Esophagus squamous epithelium (tissue), 5 donors: ENCODE results near the gene MTSS2. TPM values are rescaled to one million over a fixed set of nuclear protein-coding genes. Genes with fewer than 3 reads are reported as not detected.

Experiments used
- DNase-seq: peaks from one replicate; lab custom pipeline; 2025; lab: John Stamatoyannopoulos, UW
- H3K27ac ChIP-seq, 4 donors: fragments of 200-600 bp; sonication (generic); one replicate each; pipeline ENCODE4 v1.5.1; 2016 to 2019; ENCODE audit warnings: mild to moderate bottlenecking in 1 of 4
- H3K27me3 ChIP-seq, 4 donors: fragments of 200-600 bp; sonication (generic); 1 replicate in 3 of 4; 2 replicates in 1 of 4; pipeline versions ENCODE4 v1.5.1 to v1.6.0; 2017 to 2021; ENCODE audit warnings: antibody characterized with exemption in 1 of 4
- H3K36me3 ChIP-seq, 3 donors: fragments of 200-600 bp; sonication (generic); one replicate each; pipeline ENCODE4 v1.5.1; 2016 to 2019
- H3K4me1 ChIP-seq, 3 donors: fragments of 200-600 bp; sonication (generic); one replicate each; pipeline ENCODE4 v1.5.1; 2017 to 2019
- H3K4me3 ChIP-seq, 4 donors: fragments of 200-600 bp; sonication (generic); 1 replicate in 3 of 4; 2 replicates in 1 of 4; pipeline ENCODE4 v1.5.1; 2016 to 2019; ENCODE audit warnings: mild to moderate bottlenecking in 2 of 4, moderate library complexity in 1 of 4
- H3K9me3 ChIP-seq, 3 donors: fragments of 200-600 bp; sonication (generic); one replicate each; pipeline ENCODE4 v1.5.1; 2016 to 2019
- POLR2A ChIP-seq, 4 donors: fragments of 450-650 bp; IDR thresholded peaks; one replicate each; pipeline ENCODE4 v1.6.1; 2017; ENCODE audit warnings: antibody characterized with exemption in 4 of 4, mild to moderate bottlenecking in 4 of 4, moderate library complexity in 3 of 4
- WGBS, 2 donors: methylation state at CpG; one replicate each; pipeline ENCODE4 v1.1.5; 2018; 5-methylcytosine and 5-hydroxymethylcytosine counted together
- intact Hi-C: fragments of 100-400 bp; cut with DNase I; formaldehyde crosslinking; loops from one replicate; pipeline ENCODE4 v1.15.0; 2022
- total RNA-seq, 4 donors: library from RNA; depleted of rRNA; stranded (reverse); fragments of >200 nt; gene quantifications; one replicate each; pipeline ENCODE4 v1.1.0, GENCODE V29; 2016
- TF ChIP-seq, protein P1 (sequence below), 6 experiments: fragments of 450-650 bp in 4 of 6; fragments of 200-600 bp in 2 of 6; sonication (generic) in 2 of 6; IDR thresholded peaks; one replicate each; pipeline ENCODE4 v1.5.1; 2016 to 2019; ENCODE audit warnings: antibody characterized with exemption in 6 of 6, mild to moderate bottlenecking in 4 of 6, moderate library complexity in 4 of 6
- donor health status: DM: yes; HTN: yes; CAD: no.

Gene MTSS2
- total RNA-seq, 4 donors from 2014 or later, result 15.5 to 39.7 (median 27.5) TPM

DNA sequence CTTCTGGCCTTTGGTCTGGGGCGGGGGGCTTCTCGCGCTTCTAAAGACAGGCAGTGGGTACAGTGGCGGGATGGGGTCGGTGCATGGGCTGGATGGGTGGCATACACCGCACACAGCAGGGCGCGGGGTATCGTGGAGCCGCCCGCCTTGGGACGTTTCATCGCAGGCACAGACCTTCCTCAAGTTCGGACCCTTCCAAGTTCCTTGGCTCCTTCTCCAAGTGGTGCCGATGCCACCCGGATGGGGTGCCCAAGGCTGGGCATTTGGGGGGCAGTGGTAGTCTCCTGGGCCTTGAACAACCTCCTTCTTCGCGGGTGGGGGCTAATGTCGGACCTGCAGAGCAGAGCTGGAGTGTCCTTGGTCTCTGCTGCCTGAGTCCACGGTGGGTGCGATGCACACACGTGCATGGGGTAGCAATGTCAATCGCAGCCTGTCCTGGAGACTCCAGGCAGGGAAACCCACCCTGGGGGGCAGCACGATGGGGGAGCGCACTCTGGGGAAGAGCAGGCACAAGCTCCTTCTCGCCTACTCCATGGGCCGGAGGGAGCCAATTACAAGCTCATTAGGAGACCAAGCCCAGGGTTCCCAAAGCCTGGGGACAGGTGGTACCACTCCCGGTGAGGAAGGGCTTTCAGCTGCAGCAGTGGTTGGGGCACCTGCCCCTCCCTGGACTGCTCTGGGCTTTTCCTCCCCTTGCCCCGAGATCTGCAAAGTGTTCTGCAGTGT is 686 bp upstream of the MTSS2 start:
- peaks cover 86 to 95% (median 86%) of the 10 kb centered on the region in 3 donors for H3K4me1 ChIP-seq
- WGBS, 2 donors, result 78% methylated on average over 7 of the region's 29 CpGs; no CpG with 5 or more reads in 1 of the 2 donors
- no peak for TF ChIP-seq POLR2A (IDR thresholded peaks at IDR 0.05)
- TF ChIP-seq, protein P1, sequence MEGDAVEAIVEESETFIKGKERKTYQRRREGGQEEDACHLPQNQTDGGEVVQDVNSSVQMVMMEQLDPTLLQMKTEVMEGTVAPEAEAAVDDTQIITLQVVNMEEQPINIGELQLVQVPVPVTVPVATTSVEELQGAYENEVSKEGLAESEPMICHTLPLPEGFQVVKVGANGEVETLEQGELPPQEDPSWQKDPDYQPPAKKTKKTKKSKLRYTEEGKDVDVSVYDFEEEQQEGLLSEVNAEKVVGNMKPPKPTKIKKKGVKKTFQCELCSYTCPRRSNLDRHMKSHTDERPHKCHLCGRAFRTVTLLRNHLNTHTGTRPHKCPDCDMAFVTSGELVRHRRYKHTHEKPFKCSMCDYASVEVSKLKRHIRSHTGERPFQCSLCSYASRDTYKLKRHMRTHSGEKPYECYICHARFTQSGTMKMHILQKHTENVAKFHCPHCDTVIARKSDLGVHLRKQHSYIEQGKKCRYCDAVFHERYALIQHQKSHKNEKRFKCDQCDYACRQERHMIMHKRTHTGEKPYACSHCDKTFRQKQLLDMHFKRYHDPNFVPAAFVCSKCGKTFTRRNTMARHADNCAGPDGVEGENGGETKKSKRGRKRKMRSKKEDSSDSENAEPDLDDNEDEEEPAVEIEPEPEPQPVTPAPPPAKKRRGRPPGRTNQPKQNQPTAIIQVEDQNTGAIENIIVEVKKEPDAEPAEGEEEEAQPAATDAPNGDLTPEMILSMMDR (IDR thresholded peaks at IDR 0.05), result no peak
- no peak for DNase-seq
- H3K4me3 ChIP-seq, result peak overlapping the region; percentile 21 to 85 (median 76)
- no peaks in the 10 kb centered on the region for H3K27me3 ChIP-seq
- intact Hi-C loops, result no loop called here
- H3K36me3 ChIP-seq, result peaks cover 0 to 8% (median 0%) of the 10 kb centered on the region in 3 donors
- no peaks in the 10 kb centered on the region for H3K9me3 ChIP-seq
- H3K27ac ChIP-seq, result peak overlapping the region; percentile 88 to 95 (median 92)

DNA sequence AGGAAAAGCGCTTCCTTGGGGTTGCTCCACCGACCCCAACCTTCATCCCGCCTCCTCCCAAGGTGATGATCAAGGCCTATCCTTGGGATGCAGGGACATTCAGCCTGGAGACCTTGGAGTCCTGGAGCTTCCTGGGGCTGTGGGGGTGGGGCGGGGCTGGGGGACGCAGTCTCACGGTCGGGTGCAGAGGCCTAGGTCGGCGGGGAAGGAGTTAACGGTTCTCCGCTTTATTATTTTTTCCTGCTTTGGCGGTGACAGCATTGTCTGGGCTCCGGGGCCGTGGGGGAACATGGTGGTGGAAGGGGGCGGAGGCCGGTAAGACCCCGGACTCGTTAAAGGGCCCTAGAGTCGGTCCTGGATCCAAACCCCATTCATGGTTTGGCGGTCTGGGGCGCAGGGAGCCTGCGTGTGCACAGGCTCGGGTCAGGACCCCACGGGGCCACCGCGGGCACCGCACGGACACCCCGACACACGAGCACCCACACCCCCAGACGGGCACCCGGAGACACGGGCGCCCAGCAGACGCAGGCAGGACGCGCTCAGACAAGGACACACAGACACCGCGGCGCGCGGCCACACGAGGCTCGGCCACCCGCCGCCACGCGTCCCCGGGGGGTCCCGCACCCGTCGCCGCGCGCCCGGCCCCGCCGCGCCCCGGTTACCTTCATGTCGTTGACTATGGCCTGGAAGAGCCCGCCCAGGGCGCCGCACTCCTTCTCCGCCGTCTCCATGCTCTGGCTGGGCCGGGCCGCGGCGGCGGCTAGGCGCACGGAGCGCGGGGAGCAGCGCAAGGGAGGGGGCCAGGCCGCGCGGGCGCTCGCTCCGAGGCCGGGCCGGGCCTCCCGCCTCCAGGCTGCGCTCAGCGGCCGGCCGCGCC is 554 bp downstream of the MTSS2 start:
- TF ChIP-seq, protein P1 (IDR thresholded peaks at IDR 0.05), result peak in 1 of 6 experiments; percentile 13
- TF ChIP-seq POLR2A (IDR thresholded peaks at IDR 0.05), result peak in 1 of 4 donors; percentile 8
- H3K4me1 ChIP-seq, result peaks cover 79 to 95% (median 86%) of the 10 kb centered on the region in 3 donors
- H3K4me3 ChIP-seq, result peak overlapping the region; percentile 61 to 85 (median 76)
- H3K27ac ChIP-seq, result peak overlapping the region; percentile 88 to 95 (median 91)
- intact Hi-C loops, result no loop called here
- no peaks in the 10 kb centered on the region for H3K27me3 ChIP-seq
- no peak for DNase-seq
- H3K9me3 ChIP-seq, result no peaks in the 10 kb centered on the region
- 7 to 8% methylated on average over 7 to 9 of the region's 90 CpGs for WGBS, 2 donors
- H3K36me3 ChIP-seq, result peaks cover 0 to 15% (median 5%) of the 10 kb centered on the region in 3 donors

DNA sequence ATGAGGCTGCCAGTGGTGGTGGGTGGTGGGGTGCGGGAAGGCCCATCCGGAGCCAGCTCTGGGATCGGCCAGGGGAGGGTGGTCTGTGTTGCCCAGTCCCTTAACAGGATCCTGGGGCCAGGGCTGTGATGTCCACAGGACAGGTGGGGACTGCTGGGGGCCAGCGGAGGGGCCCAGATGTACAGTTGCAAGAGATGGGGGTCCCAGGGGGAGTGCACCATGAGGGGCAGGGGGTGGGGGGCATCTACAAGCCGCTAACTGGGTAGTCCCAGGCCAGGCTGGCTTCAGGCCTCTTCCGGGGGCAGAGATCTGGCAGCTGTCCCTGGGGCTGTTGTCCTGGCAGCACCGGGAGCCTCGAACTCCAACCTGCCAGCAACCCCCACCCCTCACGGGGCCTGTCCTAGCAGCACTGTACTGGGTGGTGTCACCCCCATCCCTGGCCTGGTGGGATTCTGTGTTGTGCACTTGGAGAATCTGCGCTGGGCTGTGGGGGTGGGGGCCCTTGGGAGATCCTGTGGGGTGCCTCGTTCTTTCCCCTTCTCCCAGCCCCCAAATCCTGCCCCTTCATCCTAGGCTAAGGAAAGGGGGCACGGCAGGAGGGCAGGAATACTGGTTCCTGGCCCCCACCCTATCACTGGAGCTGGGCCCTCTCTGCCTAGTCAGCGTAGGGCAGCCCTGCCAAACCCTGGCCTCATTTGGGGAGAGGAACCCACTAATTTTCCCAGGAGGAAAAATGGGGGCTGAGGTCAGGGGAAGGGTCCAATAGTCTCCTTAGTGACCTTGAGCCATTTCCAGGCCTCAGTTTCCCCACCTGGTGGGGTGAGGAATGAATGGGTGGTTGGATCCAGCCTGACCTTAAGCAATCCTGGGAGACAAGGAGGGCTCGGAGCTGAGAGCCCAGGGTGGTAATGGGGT is 1.4 kb downstream of the MTSS2 start:
- Histone ChIP-seq H3K27me3 (no peaks in the 10 kb centered on the region), H3K4me1 (peaks cover 70 to 93% (median 80%) of the 10 kb centered on the region in 3 donors), H3K9me3 (no peaks in the 10 kb centered on the region), H3K36me3 (peaks cover 2 to 24% (median 11%) of the 10 kb centered on the region in 3 donors), H3K4me3 (peak overlapping the region; percentile 61 to 85 (median 76)), H3K27ac (peak overlapping the region; percentile 88 to 95 (median 91))
- 23 to 56% methylated on average over 3 to 5 of the region's 14 CpGs for WGBS, 2 donors
- DNase-seq, result no peak
- intact Hi-C loops, result no loop called here
- TF ChIP-seq, protein P1 (IDR thresholded peaks at IDR 0.05), result no peak
- no peak for TF ChIP-seq POLR2A (IDR thresholded peaks at IDR 0.05)

DNA sequence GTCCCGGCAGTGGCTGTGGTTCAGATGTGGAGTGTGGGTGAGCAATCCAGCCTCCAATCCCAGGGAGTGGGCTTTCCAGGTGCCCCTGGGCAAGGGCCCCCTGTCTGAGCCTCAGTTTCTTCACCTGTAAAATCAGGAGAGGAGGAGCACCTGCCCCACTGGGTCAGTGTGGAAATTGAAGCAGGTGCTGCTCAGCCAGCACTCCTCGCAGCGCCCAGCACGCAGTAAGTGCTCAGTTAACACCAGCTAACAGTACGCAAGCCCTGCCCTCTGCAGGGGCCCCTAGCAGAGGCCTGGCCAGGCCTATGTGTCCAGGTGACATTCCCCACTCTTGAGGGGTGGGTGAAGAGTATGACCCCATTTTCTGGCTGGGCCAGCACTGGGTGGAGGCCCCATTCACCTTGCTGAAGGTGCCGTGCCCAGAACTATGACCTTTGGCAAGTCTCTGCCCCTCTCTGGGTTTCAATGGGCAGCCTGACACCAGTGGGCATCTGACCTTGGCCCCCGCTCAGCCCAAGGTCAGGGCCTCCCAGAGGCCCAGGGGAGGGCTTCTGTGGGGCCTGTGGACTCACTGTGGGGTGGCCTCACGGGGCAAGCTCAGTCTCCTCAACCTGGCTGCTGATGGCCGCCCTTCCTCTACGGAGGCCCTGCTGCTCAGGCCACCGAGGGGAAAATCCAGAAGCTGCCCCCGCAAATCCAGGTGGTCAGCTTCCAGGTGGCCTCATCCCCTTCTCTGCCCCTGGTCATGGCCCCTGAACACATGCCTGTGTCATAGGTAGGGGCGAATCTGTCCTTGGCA is 2.5 kb downstream of the MTSS2 start:
- Histone ChIP-seq H3K36me3 (peaks cover 11 to 35% (median 17%) of the 10 kb centered on the region in 3 donors), H3K4me1 (peaks cover 59 to 85% (median 69%) of the 10 kb centered on the region in 3 donors), H3K27ac (peak overlapping the region; percentile 88 to 95 (median 91)), H3K27me3 (no peaks in the 10 kb centered on the region), H3K9me3 (no peaks in the 10 kb centered on the region), H3K4me3 (peak overlapping the region in 3 of 4 donors; percentile 61 to 85 (median 77))
- TF ChIP-seq, protein P1 (IDR thresholded peaks at IDR 0.05), result no peak
- TF ChIP-seq POLR2A (IDR thresholded peaks at IDR 0.05), result no peak
- no peak for DNase-seq
- intact Hi-C loops, result no loop called here
- WGBS, 2 donors, result 51% methylated on average over 3 to 5 of the region's 13 CpGs
